HepG2 (cell line): ENCODE measurements around the gene LSM12. TPM values are rescaled to one million over a fixed set of nuclear protein-coding genes. Genes with fewer than 3 reads are reported as not detected.

ENCODE experiments used
- ASH2L ChIP-seq: fragments of 300-600, 200-600 bp; sonication (generic); IDR thresholded peaks from 2 replicates; pipeline ENCODE4 v1.7.0; 2017; ENCODE audit warnings: low read depth, mild to moderate bottlenecking, moderate library complexity, mixed read lengths, low read length; ENCODE audit not compliant: insufficient read length
- FOXO1 ChIP-seq: sonication (generic); formaldehyde crosslinking; IDR thresholded peaks from 2 replicates; pipeline ENCODE4 v1.4.0; 2020; ENCODE audit warnings: missing genetic modification reagents
- GLI4 ChIP-seq: sonication (generic); formaldehyde crosslinking; IDR thresholded peaks from 2 replicates; pipeline ENCODE4 v1.5.1; 2020; ENCODE audit warnings: missing genetic modification reagents, mild to moderate bottlenecking, moderate library complexity, borderline replicate concordance
- KDM5B ChIP-seq: sonication (generic); formaldehyde crosslinking; IDR thresholded peaks from 2 replicates; pipeline ENCODE4 v1.4.0; 2020; ENCODE audit warnings: missing genetic modification reagents, mild to moderate bottlenecking, borderline replicate concordance
- KLF16 ChIP-seq, 2 experiments: sonication (generic) in 1 of 2; formaldehyde crosslinking in 1 of 2; IDR thresholded peaks; 2 replicates each; pipeline versions ENCODE4 v1.6.1 to v1.8.0; 2016 to 2023; ENCODE audit warnings: missing genetic modification reagents in 2 of 2, missing compliant biosample characterization in 1 of 2
- MAZ ChIP-seq, 2 experiments: sonication (generic) in 1 of 2; formaldehyde crosslinking in 1 of 2; IDR thresholded peaks; 2 replicates each; pipeline versions ENCODE4 v1.5.0 to v1.6.1; 2012 to 2020; ENCODE audit warnings: low read depth in 2 of 2, mild to moderate bottlenecking in 2 of 2, borderline replicate concordance in 1 of 2, improper control_type of control experiment in 1 of 2, low read length in 1 of 2, missing genetic modification reagents in 1 of 2, moderate library complexity in 1 of 2
- MTF2 ChIP-seq: sonication (generic); formaldehyde crosslinking; IDR thresholded peaks from 2 replicates; pipeline ENCODE4 v1.5.0; 2020; ENCODE audit warnings: missing genetic modification reagents, borderline replicate concordance
- NCOA2 ChIP-seq: sonication (generic); formaldehyde crosslinking; IDR thresholded peaks from 2 replicates; pipeline ENCODE4 v1.8.0; 2022; ENCODE audit warnings: inconsistent platforms
- POGZ ChIP-seq: sonication (generic); formaldehyde crosslinking; IDR thresholded peaks from 2 replicates; pipeline ENCODE4 v1.4.0; 2020; ENCODE audit warnings: mild to moderate bottlenecking, missing genetic modification reagents
- RFX5 ChIP-seq: IDR thresholded peaks from 2 replicates; pipeline ENCODE4 v1.6.1; 2011; ENCODE audit warnings: low read depth, low read length, improper control_type of control experiment
- ZNF296 ChIP-seq: sonication (generic); formaldehyde crosslinking; conservative IDR thresholded peaks from 2 replicates; pipeline ENCODE4 v1.5.0; 2020; ENCODE audit warnings: mild to moderate bottlenecking, missing genetic modification reagents
- ZNF569 ChIP-seq: sonication (generic); formaldehyde crosslinking; IDR thresholded peaks from 2 replicates; pipeline ENCODE4 v1.5.0; 2020; ENCODE audit warnings: mild to moderate bottlenecking, missing genetic modification reagents, moderate library complexity, borderline replicate concordance
- ZNF570 ChIP-seq: sonication (generic); formaldehyde crosslinking; IDR thresholded peaks from 2 replicates; pipeline ENCODE4 v1.4.0; 2020; ENCODE audit warnings: mild to moderate bottlenecking, missing genetic modification reagents, borderline replicate concordance
- polyA plus RNA-seq, 8 experiments: library from polyadenylated mRNA; depleted of rRNA in 3 of 8; stranded (reverse) in 7 of 8; unstranded in 1 of 8; fragments of >200 nt; fragmentation: Illumina TruSeq in 4 of 8; extraction: Trizol in 4 of 8; gene quantifications; 2 replicates each; pipeline versions ENCODE4 v1.2.1 to v1.2.3, GENCODE V29; 2011 to 2016; ENCODE audit warnings: low read depth in 4 of 8, missing spikeins in 1 of 8, mixed read lengths in 1 of 8; ENCODE audit not compliant: insufficient read depth in 1 of 8
- total RNA-seq, 5 experiments: library from RNA; depleted of rRNA; stranded (reverse); fragments of >200 nt; fragmentation: Illumina TruSeq; extraction: Trizol; gene quantifications; 2 replicates each; pipeline ENCODE4 v1.2.3, GENCODE V29; 2016; ENCODE audit warnings: low read depth in 1 of 5
- TF ChIP-seq, protein P1 (sequence below): sonication (generic); formaldehyde crosslinking; IDR thresholded peaks from 2 replicates; pipeline ENCODE4 v1.5.1; 2020; ENCODE audit warnings: missing genetic modification reagents, mild to moderate bottlenecking, borderline replicate concordance
- TF ChIP-seq, protein P2 (sequence below): sonication (generic); formaldehyde crosslinking; IDR thresholded peaks from 2 replicates; pipeline ENCODE4 v1.5.0; 2020; ENCODE audit warnings: missing genetic modification reagents
- TF ChIP-seq, protein P3 (sequence below), 2 experiments: sonication (generic) in 1 of 2; formaldehyde crosslinking in 1 of 2; IDR thresholded peaks; 2 replicates each; pipeline versions ENCODE4 v1.6.1 to v1.9.0; 2014 to 2022; ENCODE audit warnings: antibody characterized with exemption in 1 of 2, borderline replicate concordance in 1 of 2, inconsistent platforms in 1 of 2, low read depth in 1 of 2, missing genetic modification reagents in 1 of 2
- TF ChIP-seq, protein P4 (sequence below): sonication (generic); formaldehyde crosslinking; IDR thresholded peaks from 2 replicates; pipeline ENCODE4 v1.8.1; 2023; ENCODE audit warnings: mild to moderate bottlenecking, moderate library complexity, missing genetic modification reagents

LSM12 gene
- total and polyA plus RNA-seq, 2 of the 13 experiments (the other 11 are each of a cell fraction or from before 2014, with no cell fraction given), result 52.8 to 55.7 TPM

DNA sequence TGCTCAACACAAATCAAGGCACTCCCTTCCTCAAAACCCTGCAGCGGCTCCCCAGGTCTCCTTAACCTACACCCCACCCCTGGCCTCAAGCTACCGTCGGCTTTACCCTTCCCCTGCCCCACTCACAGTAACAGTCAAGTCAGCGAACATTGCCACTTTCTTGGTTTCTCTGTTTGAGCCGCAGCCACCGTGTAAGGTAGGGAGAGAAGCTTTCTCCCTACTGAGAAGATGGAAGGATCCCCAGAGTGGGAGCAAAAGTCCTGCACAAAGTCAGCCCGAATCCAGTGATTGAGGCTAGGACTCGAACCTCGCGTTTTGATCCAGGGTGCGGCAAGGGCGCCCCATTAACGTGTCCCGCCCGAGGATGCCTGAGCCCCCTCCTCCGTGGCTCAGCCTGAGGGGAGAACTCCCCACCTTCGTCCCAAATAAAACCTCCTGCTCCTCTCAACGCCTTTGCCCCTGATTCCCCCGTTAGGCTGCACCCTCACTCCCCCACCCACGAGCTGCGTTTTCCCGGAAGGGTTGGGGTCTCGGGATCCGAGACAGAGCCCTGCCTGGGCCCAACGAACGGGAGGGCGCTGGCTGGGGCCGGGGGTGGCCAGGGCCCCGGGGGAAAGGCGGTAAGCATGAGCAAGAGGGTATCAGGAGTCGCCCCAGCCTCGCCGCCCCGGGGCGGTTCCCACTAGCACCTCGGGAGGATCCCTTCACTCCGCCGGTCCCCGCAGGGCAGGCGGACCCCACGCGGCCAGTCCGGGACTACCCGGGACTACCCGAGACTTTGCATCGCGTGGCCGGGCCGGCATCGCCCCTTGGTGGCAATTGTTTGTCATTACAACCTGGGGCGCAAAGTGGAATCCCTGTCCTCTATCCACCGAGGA lies 72.0 kb downstream of the LSM12 start (continued):
- TF ChIP-seq, protein P1, sequence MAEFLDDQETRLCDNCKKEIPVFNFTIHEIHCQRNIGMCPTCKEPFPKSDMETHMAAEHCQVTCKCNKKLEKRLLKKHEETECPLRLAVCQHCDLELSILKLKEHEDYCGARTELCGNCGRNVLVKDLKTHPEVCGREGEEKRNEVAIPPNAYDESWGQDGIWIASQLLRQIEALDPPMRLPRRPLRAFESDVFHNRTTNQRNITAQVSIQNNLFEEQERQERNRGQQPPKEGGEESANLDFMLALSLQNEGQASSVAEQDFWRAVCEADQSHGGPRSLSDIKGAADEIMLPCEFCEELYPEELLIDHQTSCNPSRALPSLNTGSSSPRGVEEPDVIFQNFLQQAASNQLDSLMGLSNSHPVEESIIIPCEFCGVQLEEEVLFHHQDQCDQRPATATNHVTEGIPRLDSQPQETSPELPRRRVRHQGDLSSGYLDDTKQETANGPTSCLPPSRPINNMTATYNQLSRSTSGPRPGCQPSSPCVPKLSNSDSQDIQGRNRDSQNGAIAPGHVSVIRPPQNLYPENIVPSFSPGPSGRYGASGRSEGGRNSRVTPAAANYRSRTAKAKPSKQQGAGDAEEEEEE (CRISPR knock-in tag), result no peak
- TF ChIP-seq ZNF570 (CRISPR knock-in tag) (no peak), POGZ (CRISPR knock-in tag) (no peak), MTF2 (CRISPR knock-in tag) (peak; percentile 80; the same call in 1 of the 2 replicates), MAZ (IDR thresholded peaks at IDR 0.05; ENCODE audit: borderline replicate concordance, low read depth, low read length) (no peak), MAZ (CRISPR knock-in tag; IDR thresholded peaks at IDR 0.05; ENCODE audit: low read depth) (no peak), ASH2L (no peak), RFX5 (no peak), NCOA2 (CRISPR knock-in tag) (no peak), KLF16 (CRISPR knock-in tag; IDR thresholded peaks at IDR 0.05) (peak in 1 of 2 experiments; percentile 35; a peak in 1 of 4 replicates), ZNF296 (CRISPR knock-in tag) (no peak), GLI4 (CRISPR knock-in tag) (no peak), FOXO1 (CRISPR knock-in tag) (no peak), ZNF569 (CRISPR knock-in tag) (no peak), KDM5B (CRISPR knock-in tag) (peak; percentile 73; the same call in 1 of the 2 replicates)
- TF ChIP-seq, protein P2, sequence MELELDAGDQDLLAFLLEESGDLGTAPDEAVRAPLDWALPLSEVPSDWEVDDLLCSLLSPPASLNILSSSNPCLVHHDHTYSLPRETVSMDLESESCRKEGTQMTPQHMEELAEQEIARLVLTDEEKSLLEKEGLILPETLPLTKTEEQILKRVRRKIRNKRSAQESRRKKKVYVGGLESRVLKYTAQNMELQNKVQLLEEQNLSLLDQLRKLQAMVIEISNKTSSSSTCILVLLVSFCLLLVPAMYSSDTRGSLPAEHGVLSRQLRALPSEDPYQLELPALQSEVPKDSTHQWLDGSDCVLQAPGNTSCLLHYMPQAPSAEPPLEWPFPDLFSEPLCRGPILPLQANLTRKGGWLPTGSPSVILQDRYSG (CRISPR knock-in tag), result no peak
- TF ChIP-seq, protein P3, sequence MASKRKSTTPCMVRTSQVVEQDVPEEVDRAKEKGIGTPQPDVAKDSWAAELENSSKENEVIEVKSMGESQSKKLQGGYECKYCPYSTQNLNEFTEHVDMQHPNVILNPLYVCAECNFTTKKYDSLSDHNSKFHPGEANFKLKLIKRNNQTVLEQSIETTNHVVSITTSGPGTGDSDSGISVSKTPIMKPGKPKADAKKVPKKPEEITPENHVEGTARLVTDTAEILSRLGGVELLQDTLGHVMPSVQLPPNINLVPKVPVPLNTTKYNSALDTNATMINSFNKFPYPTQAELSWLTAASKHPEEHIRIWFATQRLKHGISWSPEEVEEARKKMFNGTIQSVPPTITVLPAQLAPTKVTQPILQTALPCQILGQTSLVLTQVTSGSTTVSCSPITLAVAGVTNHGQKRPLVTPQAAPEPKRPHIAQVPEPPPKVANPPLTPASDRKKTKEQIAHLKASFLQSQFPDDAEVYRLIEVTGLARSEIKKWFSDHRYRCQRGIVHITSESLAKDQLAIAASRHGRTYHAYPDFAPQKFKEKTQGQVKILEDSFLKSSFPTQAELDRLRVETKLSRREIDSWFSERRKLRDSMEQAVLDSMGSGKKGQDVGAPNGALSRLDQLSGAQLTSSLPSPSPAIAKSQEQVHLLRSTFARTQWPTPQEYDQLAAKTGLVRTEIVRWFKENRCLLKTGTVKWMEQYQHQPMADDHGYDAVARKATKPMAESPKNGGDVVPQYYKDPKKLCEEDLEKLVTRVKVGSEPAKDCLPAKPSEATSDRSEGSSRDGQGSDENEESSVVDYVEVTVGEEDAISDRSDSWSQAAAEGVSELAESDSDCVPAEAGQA (IDR thresholded peaks at IDR 0.05; ENCODE audit: low read depth), result no peak
- TF ChIP-seq, protein P3 (CRISPR knock-in tag; IDR thresholded peaks at IDR 0.05; ENCODE audit: borderline replicate concordance), result no peak
- TF ChIP-seq, protein P4, sequence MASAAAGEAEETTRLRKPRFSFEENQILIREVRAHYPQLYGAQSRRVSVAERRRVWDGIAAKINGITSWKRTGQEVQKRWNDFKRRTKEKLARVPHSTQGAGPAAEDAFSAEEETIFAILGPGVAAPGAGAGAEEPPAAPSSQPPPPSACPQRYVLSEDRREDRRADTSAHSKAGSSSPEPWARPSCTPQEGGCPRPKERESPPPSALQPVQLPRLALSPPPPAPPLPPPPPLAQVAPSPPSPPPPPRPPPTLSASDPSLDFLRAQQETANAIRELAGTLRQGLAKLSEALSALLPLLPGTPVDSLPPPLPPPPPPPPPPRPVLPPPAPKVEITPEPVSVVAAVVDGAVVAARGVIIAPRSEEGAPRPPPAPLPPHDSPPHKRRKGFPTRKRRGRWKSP (CRISPR knock-in tag), result peak; percentile 53; the same call in 1 of the 2 replicates
